HFFc6 (cell line): ENCODE measurements around the gene EMC8. TPM values are rescaled to one million over a fixed set of nuclear protein-coding genes. Genes with fewer than 3 reads are reported as not detected.

Experiments used
- DNase-seq: peaks from one replicate; pipeline ENCODE4 v3.0.0-alpha.2; 2018
- H3K27ac Mint-ChIP-seq: 2 replicates; pipeline ENCODE4 v1.8.0; 2020; ENCODE audit warnings: mild to moderate bottlenecking, mixed read lengths
- H3K27me3 Mint-ChIP-seq: 2 replicates; pipeline ENCODE4 v1.8.0; 2021; ENCODE audit warnings: mild to moderate bottlenecking, moderate library complexity, mixed read lengths; ENCODE audit not compliant: insufficient read depth
- H3K36me3 Mint-ChIP-seq: 2 replicates; pipeline ENCODE4 v1.8.0; 2021; ENCODE audit warnings: low read depth, mixed read lengths
- H3K4me1 Mint-ChIP-seq: 2 replicates; pipeline ENCODE4 v1.8.0; 2020; ENCODE audit warnings: low read depth, mixed read lengths
- H3K4me3 Mint-ChIP-seq: 2 replicates; pipeline ENCODE4 v1.8.0; 2020; ENCODE audit warnings: mild to moderate bottlenecking, moderate library complexity, mixed read lengths
- H3K9me3 Mint-ChIP-seq: 2 replicates; pipeline ENCODE4 v1.8.0; 2020; ENCODE audit warnings: mild to moderate bottlenecking, mixed read lengths
- total RNA-seq, 6 experiments: library from RNA; stranded (reverse); fragmentation: NEBNext Ultra II Directional; extraction: Animal tissue kit (Norgen Biotek cat#: 25700); gene quantifications; 2 replicates in 1 of 6; 3 replicates in 5 of 6; pipeline ENCODE4 v1.2.3, GENCODE V29; 2021
- TF ChIP-seq, protein P1 (sequence below): fragments of 200-600 bp; sonication (generic); IDR thresholded peaks from 2 replicates; pipeline ENCODE4 v1.5.0; 2021; ENCODE audit warnings: antibody characterized with exemption, mild to moderate bottlenecking

EMC8 gene
- total RNA-seq, 6 experiments from 2014 or later, result 31.7 to 38.4 (median 36.6) TPM

DNA sequence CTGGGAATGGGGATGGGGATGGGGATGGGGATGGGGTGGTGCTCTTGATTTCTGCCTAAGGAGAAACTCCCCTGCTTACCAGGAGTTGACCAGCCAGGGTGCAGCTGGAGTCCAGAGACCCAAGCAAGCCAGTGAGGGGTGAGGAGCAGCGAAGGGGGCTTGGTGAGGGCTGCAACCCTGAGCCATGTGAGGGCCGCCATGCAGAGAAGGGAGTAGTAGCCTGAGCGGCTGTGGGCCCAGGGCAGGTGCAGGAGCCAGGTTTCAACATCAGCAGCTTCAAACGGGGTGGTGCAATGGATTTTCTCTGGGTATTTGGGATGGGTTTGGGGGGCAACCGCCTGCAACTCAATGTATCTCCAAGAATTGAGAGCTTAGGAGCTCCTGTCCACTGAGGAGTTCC, 35.4 kb upstream of the EMC8 start:
- peaks cover 62% of the 10 kb centered on the region for H3K27me3 Mint-ChIP-seq
- no peak for DNase-seq

DNA sequence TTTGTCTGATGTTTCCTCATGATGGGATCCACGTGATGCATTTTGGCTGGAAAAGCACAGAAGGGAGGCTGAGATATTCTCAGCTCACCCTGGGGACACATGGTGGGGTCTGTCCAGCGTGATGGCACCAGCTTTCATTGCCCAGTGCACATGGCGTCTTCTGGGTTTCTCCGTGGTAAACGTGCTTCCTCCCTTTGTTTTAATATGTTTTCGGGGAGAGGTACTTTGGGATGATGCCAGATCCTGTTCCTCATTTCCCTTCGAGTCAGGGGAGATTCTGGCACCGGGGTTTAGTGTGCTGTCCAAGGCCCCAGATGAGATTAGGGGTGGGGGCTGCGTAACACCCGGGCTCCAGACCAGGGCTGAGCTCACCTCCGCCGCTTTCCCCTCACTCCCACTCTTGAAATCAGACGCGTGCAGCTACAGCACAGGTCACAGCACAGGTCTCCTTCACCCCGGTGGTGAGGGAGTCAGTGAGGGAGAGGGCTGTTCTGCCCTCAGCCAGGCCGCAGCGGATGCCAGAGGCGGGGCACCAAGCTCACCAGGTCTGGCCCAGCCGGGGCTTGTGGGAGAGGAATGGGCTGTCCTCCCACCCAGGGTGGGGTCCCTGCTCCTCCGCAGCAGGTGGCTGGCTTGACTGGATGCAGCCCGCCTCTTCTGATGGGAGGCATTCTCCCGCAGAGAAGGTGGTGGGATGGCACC, 34.0 kb upstream of the EMC8 start:
- Mint-ChIP-seq H3K27me3 (peaks cover 51% of the 10 kb centered on the region), H3K4me1 (no peaks in the 10 kb centered on the region), H3K36me3 (peaks cover 10% of the 10 kb centered on the region), H3K9me3 (peaks cover 11% of the 10 kb centered on the region), H3K27ac (no peak overlapping the region), H3K4me3 (no peak overlapping the region)
- TF ChIP-seq, protein P1, sequence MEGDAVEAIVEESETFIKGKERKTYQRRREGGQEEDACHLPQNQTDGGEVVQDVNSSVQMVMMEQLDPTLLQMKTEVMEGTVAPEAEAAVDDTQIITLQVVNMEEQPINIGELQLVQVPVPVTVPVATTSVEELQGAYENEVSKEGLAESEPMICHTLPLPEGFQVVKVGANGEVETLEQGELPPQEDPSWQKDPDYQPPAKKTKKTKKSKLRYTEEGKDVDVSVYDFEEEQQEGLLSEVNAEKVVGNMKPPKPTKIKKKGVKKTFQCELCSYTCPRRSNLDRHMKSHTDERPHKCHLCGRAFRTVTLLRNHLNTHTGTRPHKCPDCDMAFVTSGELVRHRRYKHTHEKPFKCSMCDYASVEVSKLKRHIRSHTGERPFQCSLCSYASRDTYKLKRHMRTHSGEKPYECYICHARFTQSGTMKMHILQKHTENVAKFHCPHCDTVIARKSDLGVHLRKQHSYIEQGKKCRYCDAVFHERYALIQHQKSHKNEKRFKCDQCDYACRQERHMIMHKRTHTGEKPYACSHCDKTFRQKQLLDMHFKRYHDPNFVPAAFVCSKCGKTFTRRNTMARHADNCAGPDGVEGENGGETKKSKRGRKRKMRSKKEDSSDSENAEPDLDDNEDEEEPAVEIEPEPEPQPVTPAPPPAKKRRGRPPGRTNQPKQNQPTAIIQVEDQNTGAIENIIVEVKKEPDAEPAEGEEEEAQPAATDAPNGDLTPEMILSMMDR, result no peak
- no peak for DNase-seq

More for the DNA sequence above, 35.4 kb upstream of the EMC8 start:
- no peaks in the 10 kb centered on the region for H3K4me1 Mint-ChIP-seq
- no peak overlapping the region for H3K4me3 Mint-ChIP-seq
- H3K27ac Mint-ChIP-seq, result no peak overlapping the region
- H3K9me3 Mint-ChIP-seq, result peaks cover 11% of the 10 kb centered on the region
- peaks cover 10% of the 10 kb centered on the region; the same call in 1 of the 2 replicates for H3K36me3 Mint-ChIP-seq
- TF ChIP-seq, protein P1, result no peak

DNA sequence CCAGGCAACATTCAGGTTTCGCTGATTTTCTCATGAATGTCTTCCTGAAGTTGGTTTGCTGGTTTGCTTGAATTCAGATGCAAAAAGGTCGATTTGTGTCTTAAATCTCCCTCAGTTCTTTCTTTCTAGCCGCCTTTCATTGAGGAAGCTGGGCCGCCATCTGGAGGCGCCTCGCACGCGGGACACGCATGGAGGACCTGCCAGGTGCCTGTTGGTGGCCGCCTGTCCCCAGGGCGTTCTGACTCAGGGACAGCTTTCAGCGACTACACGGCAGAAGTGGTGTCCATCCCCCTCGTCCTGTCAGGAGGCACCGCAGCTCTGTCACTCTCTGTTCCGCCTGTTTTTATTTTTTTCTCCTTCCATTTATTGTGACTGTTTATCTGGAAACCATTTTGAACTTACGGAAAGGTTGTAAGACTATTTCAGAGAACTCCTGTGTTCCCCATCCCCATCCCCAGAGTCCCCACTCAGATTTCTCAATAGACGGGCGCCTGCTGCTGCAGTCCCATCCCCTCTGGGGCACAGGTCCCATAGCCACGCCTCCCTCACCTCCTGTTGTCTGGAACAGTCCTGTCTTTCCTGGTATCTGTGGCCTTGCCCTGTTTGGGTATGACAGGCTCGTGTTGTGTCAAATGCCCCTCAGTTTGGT, 33.4 kb upstream of the EMC8 start:
- Mint-ChIP-seq H3K4me1 (no peaks in the 10 kb centered on the region), H3K4me3 (no peak overlapping the region), H3K27ac (no peak overlapping the region), H3K27me3 (peaks cover 48% of the 10 kb centered on the region), H3K36me3 (peaks cover 10% of the 10 kb centered on the region), H3K9me3 (peaks cover 11% of the 10 kb centered on the region)
- TF ChIP-seq, protein P1, result no peak
- no peak for DNase-seq

DNA sequence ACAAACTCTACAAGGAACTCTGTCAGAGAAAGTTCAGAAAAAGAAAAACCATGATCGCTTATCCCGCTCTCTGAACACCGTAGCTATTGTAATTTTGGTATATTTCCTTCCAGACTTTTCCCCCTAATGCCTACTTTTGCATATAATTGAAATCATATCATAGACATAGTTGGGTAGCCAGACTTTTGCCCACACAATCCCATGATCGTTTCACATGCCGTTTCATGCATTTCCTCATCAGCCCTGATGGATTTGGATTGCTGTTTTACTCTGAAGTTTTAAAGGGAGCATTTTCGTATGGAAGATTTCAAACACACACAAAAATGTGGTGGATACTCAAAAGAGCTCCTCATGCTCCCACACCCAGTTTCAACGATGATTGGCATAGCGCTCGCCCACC, 31.5 kb upstream of the EMC8 start:
- TF ChIP-seq, protein P1, result no peak
- Mint-ChIP-seq H3K9me3 (peaks cover 11% of the 10 kb centered on the region), H3K4me1 (no peaks in the 10 kb centered on the region), H3K27ac (no peak overlapping the region), H3K36me3 (peaks cover 10% of the 10 kb centered on the region), H3K27me3 (peaks cover 46% of the 10 kb centered on the region), H3K4me3 (no peak overlapping the region)
- DNase-seq, result no peak

DNA sequence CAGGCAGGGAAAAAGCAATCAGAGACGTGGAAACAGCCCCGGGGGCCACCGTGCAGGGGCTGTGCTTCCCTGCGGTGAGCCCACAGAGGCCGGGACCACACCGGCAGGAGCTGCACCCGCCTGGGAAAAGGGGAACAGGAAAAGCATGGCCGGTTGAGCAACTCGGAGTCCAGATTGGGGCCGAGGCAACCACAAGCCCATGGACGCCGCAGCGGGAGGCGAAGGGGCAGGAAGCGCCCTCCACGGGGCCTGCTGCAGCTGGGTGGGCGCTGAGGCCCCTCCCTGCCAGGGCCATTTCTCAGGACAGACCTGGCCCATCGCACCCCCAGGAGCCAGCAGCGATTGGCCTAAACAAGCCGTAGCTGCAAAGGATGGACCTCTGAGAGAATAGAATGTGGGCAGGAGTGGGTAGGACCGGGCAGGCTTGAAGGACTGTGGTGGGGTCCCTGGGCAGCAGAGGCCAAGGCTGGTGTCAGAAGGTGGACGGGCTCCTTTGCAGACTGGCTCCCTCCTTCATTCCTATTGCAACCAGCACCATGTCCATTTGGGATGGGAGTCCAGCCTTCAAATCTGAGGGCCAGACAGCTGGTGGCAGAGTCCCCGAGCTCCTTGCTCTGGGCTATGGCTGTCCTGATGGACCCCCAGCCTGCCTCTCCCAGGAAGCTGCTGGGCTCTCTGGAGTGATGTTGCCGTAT, 30.6 kb upstream of the EMC8 start:
- TF ChIP-seq, protein P1, result no peak
- Mint-ChIP-seq H3K4me1 (no peaks in the 10 kb centered on the region), H3K4me3 (no peak overlapping the region), H3K36me3 (peaks cover 10% of the 10 kb centered on the region), H3K27ac (no peak overlapping the region), H3K9me3 (peaks cover 11% of the 10 kb centered on the region), H3K27me3 (peaks cover 47% of the 10 kb centered on the region)
- no peak for DNase-seq
